Measurements from ENCODE around the gene LAMB1.

Gene LAMB1

GRCh38 chr7:107877731-107878382 lies 125.1 kb downstream of the LAMB1 start:
- DNase-seq (ENCODE audit: low read depth), result no peak

- DNase-seq (ENCODE audit: low read depth), result no peak
These were observed 126.0 kb downstream of the LAMB1 start for GRCh38 chr7:107876916-107877315.

GRCh38 chr7:107874605-107875446 lies 128.1 kb downstream of the LAMB1 start:
- DNase-seq (ENCODE audit: low read depth), result no peak

GRCh38 chr7:107874111-107874510 lies 128.8 kb downstream of the LAMB1 start:
- no peak for DNase-seq (ENCODE audit: low read depth)
